B cell (primary cell): Measurements from ENCODE around the gene CNNM3. TPM values are rescaled to one million over a fixed set of nuclear protein-coding genes. Genes with fewer than 3 reads are reported as not detected.

Experiments
- ATAC-seq: fragments of 200-7000 bp; cut with Tn5 transposase; one replicate; pipeline ENCODE4 v1.10.0; 2021; ENCODE audit warnings: low read depth, mild to moderate bottlenecking, moderate number of reproducible peaks, moderate library complexity
- CTCF ChIA-PET: fragments of 350-600 bp; sonication (Branson Sonifier 250); formaldehyde crosslinking; loops from one replicate; lab custom pipeline; 2021; ENCODE audit warnings: antibody characterized with exemption, inconsistent platforms; lab: Charles Lee
- POLR2A ChIA-PET: fragments of 350-600 bp; sonication (Branson Sonifier 250); formaldehyde crosslinking; loops from one replicate; lab custom pipeline; 2021; ENCODE audit warnings: antibody characterized with exemption; lab: Charles Lee
- DNase-seq: peaks from one replicate; pipeline ENCODE4 v3.0.0; 2013
- H2AFZ ChIP-seq: 2 replicates; pipeline ENCODE4 v1.6.1; 2012; ENCODE audit warnings: mild to moderate bottlenecking, low read depth, low read length; ENCODE audit not compliant: insufficient read depth, poor library complexity, severe bottlenecking
- H3K27ac ChIP-seq, 2 donors: 1 replicate in 1 of 2; 2 replicates in 1 of 2; pipeline ENCODE4 v1.5.1; 2012 to 2013; ENCODE audit warnings: low read length in 2 of 2, mild to moderate bottlenecking in 2 of 2, moderate library complexity in 1 of 2
- H3K27me3 ChIP-seq, 4 experiments: fragments of 200-600 bp in 1 of 4; sonication (generic) in 1 of 4; replicated peaks in 1 of 4; 1 replicate in 2 of 4; 2 replicates in 2 of 4; pipeline versions ENCODE4 v1.6.1 to v1.7.0; 2013 to 2016; ENCODE audit warnings: low read length in 3 of 4, mild to moderate bottlenecking in 2 of 4, mixed read lengths in 1 of 4, moderate library complexity in 1 of 4; ENCODE audit not compliant: insufficient read depth in 4 of 4, control insufficient read depth in 3 of 4; ENCODE audit errors: control extremely low read depth in 1 of 4
- H3K36me3 ChIP-seq, 2 experiments: replicated peaks in 1 of 2; 1 replicate in 1 of 2; 2 replicates in 1 of 2; pipeline versions ENCODE4 v1.6.1 to v1.7.1; 2013; ENCODE audit warnings: low read length in 1 of 2; ENCODE audit not compliant: insufficient read depth in 2 of 2, control insufficient read depth in 1 of 2; ENCODE audit errors: control extremely low read depth in 1 of 2, extremely low read depth in 1 of 2
- H3K4me1 ChIP-seq, 2 donors: fragments of 200-600 bp in 1 of 2; sonication (generic) in 1 of 2; 1 replicate in 1 of 2; 2 replicates in 1 of 2; pipeline versions ENCODE4 v1.5.1 to v1.6.1; 2013 to 2017; ENCODE audit warnings: low read length in 2 of 2; ENCODE audit not compliant: control insufficient read depth in 2 of 2, insufficient read depth in 2 of 2
- H3K4me2 ChIP-seq: replicated peaks from 2 replicates; pipeline ENCODE3; 2012; ENCODE audit warnings: mild to moderate bottlenecking, low read depth, low read length; ENCODE audit not compliant: poor library complexity, severe bottlenecking
- H3K4me3 ChIP-seq, 5 experiments: fragments of 200-600 bp in 1 of 5; sonication (generic) in 1 of 5; 1 replicate in 3 of 5; 2 replicates in 2 of 5; pipeline versions ENCODE4 v1.5.1 to v1.7.0; 2011 to 2016; ENCODE audit warnings: low read length in 4 of 5, mild to moderate bottlenecking in 4 of 5, low read depth in 2 of 5, control low read depth in 1 of 5, moderate library complexity in 1 of 5; ENCODE audit not compliant: insufficient read depth in 1 of 5; ENCODE audit errors: control extremely low read depth in 1 of 5, extremely low read depth in 1 of 5
- H3K79me2 ChIP-seq: fragments of 200-600 bp; sonication (generic); one replicate; pipeline ENCODE4 v1.6.0; 2016; ENCODE audit warnings: low read length; ENCODE audit not compliant: control insufficient read depth, insufficient read depth
- H3K9ac ChIP-seq: fragments of 200-600 bp; sonication (generic); 2 replicates; pipeline ENCODE4 v1.6.1; 2017; ENCODE audit warnings: mild to moderate bottlenecking, low read length, moderate library complexity
- H3K9me3 ChIP-seq, 3 donors: one replicate each; pipeline versions ENCODE4 v1.6.1 to v1.7.1; 2013; ENCODE audit warnings: low read length in 2 of 3; ENCODE audit not compliant: control insufficient read depth in 2 of 3, insufficient read depth in 1 of 3; ENCODE audit errors: control extremely low read depth in 1 of 3
- H4K20me1 ChIP-seq: 2 replicates; pipeline ENCODE4 v1.6.0; 2012; ENCODE audit warnings: mild to moderate bottlenecking, low read length; ENCODE audit not compliant: insufficient read depth, control insufficient read depth, poor library complexity, severe bottlenecking
- H3K27ac Mint-ChIP-seq: one replicate; pipeline ENCODE4 v1.8.0; 2021; ENCODE audit warnings: mixed read lengths
- H3K27me3 Mint-ChIP-seq: one replicate; pipeline ENCODE4 v1.8.0; 2021; ENCODE audit warnings: mixed read lengths
- H3K4me1 Mint-ChIP-seq: one replicate; pipeline ENCODE4 v1.8.0; 2021; ENCODE audit warnings: mixed read lengths
- H3K4me3 Mint-ChIP-seq: one replicate; pipeline ENCODE4 v1.8.0; 2021; ENCODE audit warnings: mixed read lengths
- H3K9me3 Mint-ChIP-seq: one replicate; pipeline ENCODE4 v1.8.0; 2022; ENCODE audit warnings: mixed read lengths; ENCODE audit not compliant: insufficient read depth
- EZH2 ChIP-seq: IDR thresholded peaks from 2 replicates; pipeline ENCODE4 v1.6.1; 2012; ENCODE audit warnings: borderline replicate concordance, low read depth, mild to moderate bottlenecking, moderate library complexity, low read length; ENCODE audit not compliant: insufficient read depth, poor library complexity, severe bottlenecking
- WGBS: methylation state at CpG from one replicate; pipeline ENCODE4 v1.1.5; 2013; ENCODE audit warnings: missing lambda C conversion rate; ENCODE audit not compliant: insufficient coverage; 5-methylcytosine and 5-hydroxymethylcytosine counted together
- intact Hi-C: fragments of 100-400 bp; cut with micrococcal nuclease; formaldehyde crosslinking; loops from one replicate; pipeline ENCODE4 v1.10.0; 2022
- polyA plus RNA-seq: library from polyadenylated mRNA; depleted of rRNA; stranded (reverse); fragments of >200 nt; gene quantifications from 2 replicates; pipeline ENCODE4 v1.2.3, GENCODE V29; 2012
- total RNA-seq, 2 donors: library from RNA; stranded (reverse); fragments of 120-200 nt in 1 of 2; gene quantifications; 1 replicate in 1 of 2; 2 replicates in 1 of 2; pipeline versions ENCODE4 v1.2.3 to v1.2.4, GENCODE V29; 2013 to 2022
- TF ChIP-seq, protein P1 (sequence below): fragments of 200-600 bp; IDR thresholded peaks from one replicate; pipeline ENCODE4 v1.8.0; 2022; ENCODE audit warnings: antibody characterized with exemption, mild to moderate bottlenecking

CNNM3 gene
- total and polyA plus RNA-seq, 2 donors (not counting 1 experiment from before 2014, with no cell fraction given) = 28.8 to 54.7 TPM

DNA sequence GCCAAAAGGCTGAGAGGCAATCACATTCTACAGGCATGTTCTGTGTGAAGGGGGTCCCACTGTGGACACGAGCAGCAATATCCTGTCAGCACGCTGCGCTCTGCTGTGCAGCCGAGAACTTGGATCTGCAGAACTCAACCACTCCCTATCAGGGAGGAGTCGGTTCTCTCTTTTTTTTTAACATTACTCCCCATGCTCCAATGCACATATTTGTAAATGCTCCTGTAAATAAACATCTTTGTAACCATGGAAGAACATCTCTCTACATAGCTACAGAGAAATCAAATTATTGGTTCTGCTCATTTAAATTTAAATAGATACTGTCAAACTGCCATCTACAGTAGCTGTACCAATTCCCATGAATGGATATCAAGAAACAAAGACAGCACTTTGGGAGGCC is 30.8 kb downstream of the CNNM3 start:
- H4K20me1 ChIP-seq = no peaks in the 10 kb centered on the region
- 100% methylated on average over 3 of the region's 5 CpGs for WGBS

DNA sequence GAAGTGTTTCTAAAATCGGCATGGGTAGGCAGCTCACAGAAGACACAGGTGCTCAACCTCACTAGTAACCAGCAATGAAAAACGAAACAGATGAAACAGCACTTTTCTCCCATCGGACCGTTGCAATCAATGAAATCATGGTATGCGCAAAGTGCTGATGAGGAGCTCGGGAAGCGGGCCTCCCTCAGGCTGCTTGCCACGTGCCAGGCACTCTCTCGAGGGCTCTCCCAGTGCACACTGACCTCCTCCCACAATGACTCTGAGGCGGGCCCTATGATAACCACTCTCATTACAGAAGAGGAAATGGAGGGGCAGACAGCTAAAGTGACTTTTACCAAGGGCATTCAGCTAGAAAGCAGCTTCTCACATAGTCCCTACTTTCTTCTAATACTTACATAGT is 31.5 kb downstream of the CNNM3 start:
- no peak overlapping the region for H3K4me2 ChIP-seq
- H3K79me2 ChIP-seq = no peaks in the 10 kb centered on the region
- no peak overlapping the region for H3K9ac ChIP-seq
- WGBS = 92% methylated on average over 5 of the region's 10 CpGs
- TF ChIP-seq, protein P1, sequence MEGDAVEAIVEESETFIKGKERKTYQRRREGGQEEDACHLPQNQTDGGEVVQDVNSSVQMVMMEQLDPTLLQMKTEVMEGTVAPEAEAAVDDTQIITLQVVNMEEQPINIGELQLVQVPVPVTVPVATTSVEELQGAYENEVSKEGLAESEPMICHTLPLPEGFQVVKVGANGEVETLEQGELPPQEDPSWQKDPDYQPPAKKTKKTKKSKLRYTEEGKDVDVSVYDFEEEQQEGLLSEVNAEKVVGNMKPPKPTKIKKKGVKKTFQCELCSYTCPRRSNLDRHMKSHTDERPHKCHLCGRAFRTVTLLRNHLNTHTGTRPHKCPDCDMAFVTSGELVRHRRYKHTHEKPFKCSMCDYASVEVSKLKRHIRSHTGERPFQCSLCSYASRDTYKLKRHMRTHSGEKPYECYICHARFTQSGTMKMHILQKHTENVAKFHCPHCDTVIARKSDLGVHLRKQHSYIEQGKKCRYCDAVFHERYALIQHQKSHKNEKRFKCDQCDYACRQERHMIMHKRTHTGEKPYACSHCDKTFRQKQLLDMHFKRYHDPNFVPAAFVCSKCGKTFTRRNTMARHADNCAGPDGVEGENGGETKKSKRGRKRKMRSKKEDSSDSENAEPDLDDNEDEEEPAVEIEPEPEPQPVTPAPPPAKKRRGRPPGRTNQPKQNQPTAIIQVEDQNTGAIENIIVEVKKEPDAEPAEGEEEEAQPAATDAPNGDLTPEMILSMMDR = no peak
- no peak for TF ChIP-seq EZH2
- no peak for DNase-seq
- H3K4me3 ChIP-seq = no peak overlapping the region
- H2AFZ ChIP-seq = no peak overlapping the region
- Mint-ChIP-seq H3K4me3 (no peak overlapping the region), H3K4me1 (peaks cover 4% of the 10 kb centered on the region), H3K9me3 (no peaks in the 10 kb centered on the region), H3K27me3 (no peaks in the 10 kb centered on the region), H3K27ac (no peak overlapping the region)
- no peaks in the 10 kb centered on the region for H4K20me1 ChIP-seq
- ChIA-PET CTCF (interaction anchor here (0.5 kb wide), 1 partner anchor 44 kb away, joined by 4 read pairs; no protein-coding TSS in a partner anchor), POLR2A (interaction anchor here (0.6 kb wide), 1 partner anchor 9 kb away, joined by 7 read pairs; no protein-coding TSS in a partner anchor)
- intact Hi-C loops = no loop called here
- ATAC-seq = no peak
- H3K27ac ChIP-seq = no peak overlapping the region
- peaks cover 0 to 39% of the 10 kb centered on the region in 2 experiments for H3K36me3 ChIP-seq
- no peaks in the 10 kb centered on the region for H3K9me3 ChIP-seq
- no peaks in the 10 kb centered on the region for H3K4me1 ChIP-seq
- H3K27me3 ChIP-seq = no peaks in the 10 kb centered on the region

More for the DNA sequence above, 30.8 kb downstream of the CNNM3 start:
- Histone ChIP-seq H3K9ac (no peak overlapping the region), H2AFZ (no peak overlapping the region), H3K36me3 (peaks cover 0 to 36% of the 10 kb centered on the region in 2 experiments), H3K27me3 (no peaks in the 10 kb centered on the region), H3K79me2 (no peaks in the 10 kb centered on the region), H3K27ac (no peak overlapping the region), H3K4me3 (no peak overlapping the region), H3K4me2 (no peak overlapping the region), H3K4me1 (no peaks in the 10 kb centered on the region), H3K9me3 (no peaks in the 10 kb centered on the region)
- no peak for TF ChIP-seq EZH2
- TF ChIP-seq, protein P1 = no peak
- H3K27ac Mint-ChIP-seq = no peak overlapping the region
- no peaks in the 10 kb centered on the region for H3K9me3 Mint-ChIP-seq
- H3K4me1 Mint-ChIP-seq = peaks cover 4% of the 10 kb centered on the region
- CTCF ChIA-PET = no interaction called here
- ATAC-seq = no peak
- DNase-seq = no peak
- POLR2A ChIA-PET = interaction anchor here (0.6 kb wide), 1 partner anchor 10 kb away, joined by 7 read pairs; no protein-coding TSS in a partner anchor
- no peak overlapping the region for H3K4me3 Mint-ChIP-seq
- intact Hi-C loops = no loop called here
- no peaks in the 10 kb centered on the region for H3K27me3 Mint-ChIP-seq
